ENCODE data around the gene SERF1A. TPM values are rescaled to one million over a fixed set of nuclear protein-coding genes. Genes with fewer than 3 reads are reported as not detected.
"Not testable (repeated sequence)": the region's sequence is repeated elsewhere in the genome, so short reads cannot be mapped to it uniquely, and the experiment has no call there.

The SERF1A gene
- total RNA-seq, 1 experiment from 2014 or later = 3.7 TPM

DNA sequence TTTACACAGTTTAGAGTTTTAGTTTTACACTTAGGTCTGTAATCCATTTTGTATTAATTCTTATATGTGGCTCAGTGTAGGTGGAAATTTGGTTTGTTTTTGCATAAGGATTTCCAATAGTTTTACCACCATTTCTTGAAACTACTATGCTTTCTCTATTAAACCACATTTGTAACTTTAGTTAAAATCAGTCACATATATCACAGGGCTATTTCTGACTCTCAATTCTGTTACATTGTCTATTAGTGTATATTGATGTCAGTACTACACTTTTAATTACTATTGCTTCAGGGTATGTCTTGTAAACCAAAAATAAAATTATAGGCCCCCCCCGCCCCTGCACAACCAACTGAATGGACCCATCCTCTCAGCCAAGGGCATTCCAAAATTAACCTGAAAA, 32.1 kb downstream of the SERF1A start:
- H3K9me2 ChIP-seq (ENCODE audit: insufficient read depth); BruUV-seq (replicated peaks); intact Hi-C loops (cut with micrococcal nuclease); H2AFZ ChIP-seq (ENCODE audit: low read depth, low read length, poor library complexity, severe bottlenecking); H3K36me3 ChIP-seq (ENCODE audit: control insufficient read depth in 1 of 2, insufficient read depth in 2 of 2, low read length in 2 of 2); POLR2A ChIA-PET; RAD21 ChIA-PET (ENCODE audit: low non-redundant PET in 1 of 2, low total read pairs in 2 of 2, uncharacterized antibody in 2 of 2, unreplicated experiment in 2 of 2); H3K79me2 ChIP-seq (ENCODE audit: insufficient read depth, low read length); DNase-seq (ENCODE audit: low read depth, low spot score); H3K27ac ChIP-seq (ENCODE audit: low read depth, low read length); H3K4me1 ChIP-seq (ENCODE audit: control insufficient read depth in 1 of 2, insufficient read depth in 2 of 2, low read length in 2 of 2); H3K27me3 ChIP-seq (ENCODE audit: insufficient read depth, low read length); H3K9ac ChIP-seq (ENCODE audit: low read length); H4K20me1 ChIP-seq (ENCODE audit: insufficient read depth); CTCF ChIA-PET; H3K4me3 ChIP-seq (replicated peaks in 1 of 2; ENCODE audit: low read depth in 1 of 2, low read length in 2 of 2); H3K4me2 ChIP-seq (ENCODE audit: low read length); ATAC-seq; H3K9me3 ChIP-seq (ENCODE audit: control insufficient read depth in 1 of 2, insufficient read depth in 1 of 2, low read depth in 1 of 2, low read length in 2 of 2): not testable (repeated sequence)

- H2AFZ ChIP-seq (ENCODE audit: low read depth, low read length, poor library complexity, severe bottlenecking); H3K4me1 ChIP-seq (ENCODE audit: control insufficient read depth in 1 of 2, insufficient read depth in 2 of 2, low read length in 2 of 2); ATAC-seq; H3K4me3 ChIP-seq (replicated peaks in 1 of 2; ENCODE audit: low read depth in 1 of 2, low read length in 2 of 2); H3K4me2 ChIP-seq (ENCODE audit: low read length); CTCF ChIA-PET; DNase-seq (ENCODE audit: low read depth, low spot score); H3K27me3 ChIP-seq (ENCODE audit: insufficient read depth, low read length); POLR2A ChIA-PET; H3K27ac ChIP-seq (ENCODE audit: low read depth, low read length); H4K20me1 ChIP-seq (ENCODE audit: insufficient read depth); H3K9me3 ChIP-seq (ENCODE audit: control insufficient read depth in 1 of 2, insufficient read depth in 1 of 2, low read depth in 1 of 2, low read length in 2 of 2); intact Hi-C loops (cut with micrococcal nuclease); H3K79me2 ChIP-seq (ENCODE audit: insufficient read depth, low read length); H3K9ac ChIP-seq (ENCODE audit: low read length); H3K9me2 ChIP-seq (ENCODE audit: insufficient read depth); RAD21 ChIA-PET (ENCODE audit: low non-redundant PET in 1 of 2, low total read pairs in 2 of 2, uncharacterized antibody in 2 of 2, unreplicated experiment in 2 of 2); H3K36me3 ChIP-seq (ENCODE audit: control insufficient read depth in 1 of 2, insufficient read depth in 2 of 2, low read length in 2 of 2); BruUV-seq (replicated peaks): not testable (repeated sequence)
Measured at GRCh38 chr5:70953068-70953467, 52.6 kb downstream of the SERF1A start.

Other genes with a start within 250 kb of the SERF1A start
- gene SMN1, start 24.4 kb downstream of the SERF1A start, total RNA-seq (2021; ENCODE audit: unreplicated experiment) = 73.1 TPM
- 7.0 TPM for gene NAIP, start 124.7 kb downstream of the SERF1A start, total RNA-seq (2021; ENCODE audit: unreplicated experiment)
- 37.8 TPM for gene GTF2H2, start 167.0 kb downstream of the SERF1A start, total RNA-seq (2021; ENCODE audit: unreplicated experiment)